OCI-LY3 (cell line): ENCODE data around the gene OR10H4.

Experiments used
- EZH2phosphoT487 ChIP-seq: fragments of 200-600 bp; shearing (Covaris generic); IDR thresholded peaks from 2 replicates; pipeline ENCODE4 v1.6.1; 2018; ENCODE audit warnings: antibody characterized with exemption, mixed run types, low read depth
- TF ChIP-seq, protein P1 (sequence below): fragments of 200-600, 300-600 bp; sonication (generic); IDR thresholded peaks from 2 replicates; pipeline ENCODE4 v1.5.1; 2014; ENCODE audit warnings: antibody characterized with exemption, low read length, low read depth

DNA sequence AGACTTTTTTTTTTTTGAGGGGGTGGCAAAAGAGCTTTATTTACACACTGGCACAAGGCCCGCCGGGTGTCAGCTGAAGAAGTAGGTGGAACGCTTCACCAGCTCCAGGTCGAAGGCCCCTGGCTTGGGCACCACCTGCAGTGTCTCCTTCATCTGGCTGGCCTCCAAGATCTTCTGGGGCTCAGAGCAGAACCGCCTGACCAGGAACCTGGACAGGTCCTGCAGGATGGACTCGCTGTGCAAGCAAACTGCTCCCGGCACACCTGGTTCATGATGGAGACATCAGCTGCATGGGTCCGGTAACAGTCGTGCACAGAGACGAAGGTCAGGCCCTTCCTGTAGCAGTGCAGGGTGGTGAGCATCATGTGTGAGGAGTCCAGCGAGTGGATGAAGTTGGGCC is 46.6 kb upstream of the OR10H4 start:
- TF ChIP-seq, protein P1, sequence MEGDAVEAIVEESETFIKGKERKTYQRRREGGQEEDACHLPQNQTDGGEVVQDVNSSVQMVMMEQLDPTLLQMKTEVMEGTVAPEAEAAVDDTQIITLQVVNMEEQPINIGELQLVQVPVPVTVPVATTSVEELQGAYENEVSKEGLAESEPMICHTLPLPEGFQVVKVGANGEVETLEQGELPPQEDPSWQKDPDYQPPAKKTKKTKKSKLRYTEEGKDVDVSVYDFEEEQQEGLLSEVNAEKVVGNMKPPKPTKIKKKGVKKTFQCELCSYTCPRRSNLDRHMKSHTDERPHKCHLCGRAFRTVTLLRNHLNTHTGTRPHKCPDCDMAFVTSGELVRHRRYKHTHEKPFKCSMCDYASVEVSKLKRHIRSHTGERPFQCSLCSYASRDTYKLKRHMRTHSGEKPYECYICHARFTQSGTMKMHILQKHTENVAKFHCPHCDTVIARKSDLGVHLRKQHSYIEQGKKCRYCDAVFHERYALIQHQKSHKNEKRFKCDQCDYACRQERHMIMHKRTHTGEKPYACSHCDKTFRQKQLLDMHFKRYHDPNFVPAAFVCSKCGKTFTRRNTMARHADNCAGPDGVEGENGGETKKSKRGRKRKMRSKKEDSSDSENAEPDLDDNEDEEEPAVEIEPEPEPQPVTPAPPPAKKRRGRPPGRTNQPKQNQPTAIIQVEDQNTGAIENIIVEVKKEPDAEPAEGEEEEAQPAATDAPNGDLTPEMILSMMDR = no peak
- no peak for TF ChIP-seq EZH2phosphoT487
